Measurements from ENCODE around the gene RHEB.

The RHEB gene

DNA sequence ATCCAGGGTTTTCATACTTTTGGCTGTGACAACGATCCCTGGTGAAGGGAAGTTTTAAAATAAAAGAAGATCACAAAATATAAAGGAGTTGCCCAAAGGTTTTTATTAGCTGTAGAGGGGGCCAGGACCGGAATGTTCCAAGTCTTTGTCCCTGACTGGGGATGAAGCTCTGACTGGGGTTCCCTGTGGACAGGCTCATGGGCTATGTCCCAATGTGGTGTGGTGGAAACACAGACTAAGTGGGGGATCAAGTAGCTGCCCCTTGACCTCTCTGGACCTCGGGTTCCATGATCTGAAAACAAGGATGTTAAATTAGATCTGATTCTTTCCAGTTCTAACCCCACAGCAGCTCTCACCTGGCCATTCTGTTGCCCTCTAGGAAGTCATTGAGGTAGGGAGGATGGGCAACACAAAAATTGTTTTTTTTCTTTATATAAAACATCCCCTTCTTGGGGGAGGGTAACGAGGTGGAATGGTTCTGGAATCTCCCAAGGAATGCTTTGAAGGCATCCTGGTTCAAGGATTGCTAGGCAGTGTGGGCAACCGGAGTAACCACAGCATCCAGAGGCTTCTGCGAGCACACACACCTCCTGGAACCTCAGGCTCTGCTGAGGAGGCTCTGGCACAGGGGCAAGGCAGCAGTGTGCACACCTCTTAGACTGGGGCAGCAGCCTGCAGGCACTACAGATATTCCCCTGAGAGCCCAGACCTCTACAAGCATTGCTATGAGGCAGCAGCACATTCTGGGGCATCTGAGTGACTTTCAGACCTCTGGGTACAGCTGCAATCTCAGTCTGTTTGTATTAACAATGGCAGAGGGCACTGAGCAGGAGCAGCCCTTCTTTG lies 58.4 kb downstream of the RHEB start:
- Histone ChIP-seq H3K4me1 (ENCODE audit: insufficient read depth, low read length) (peaks cover 19% of the 10 kb centered on the region), H3K9ac (ENCODE audit: low read depth, low read length) (no peak overlapping the region), H3K9me3 (ENCODE audit: control insufficient read depth, insufficient read depth, low read length) (peaks cover 31% of the 10 kb centered on the region), H3K36me3 (ENCODE audit: insufficient read depth, low read length) (peaks cover 11% of the 10 kb centered on the region; the same call in 1 of the 2 replicates)

DNA sequence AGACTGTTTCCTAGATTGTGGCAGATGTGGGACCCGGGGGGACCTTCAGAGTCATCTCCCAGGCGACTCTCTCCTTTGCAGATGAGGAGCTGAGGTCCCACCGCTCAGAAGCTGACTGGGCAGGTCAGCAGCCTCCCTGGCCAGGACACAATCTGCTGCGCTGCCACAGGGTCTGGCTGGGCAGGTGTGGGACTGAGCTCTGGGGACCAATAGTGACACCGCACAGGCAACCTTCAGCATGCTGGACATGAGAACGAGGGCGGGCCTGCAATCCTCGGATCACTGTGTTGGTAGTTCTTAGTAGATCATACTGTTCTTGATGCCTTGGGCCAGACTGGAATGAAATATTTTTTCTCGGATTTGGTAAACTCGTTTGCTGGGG lies 59.2 kb downstream of the RHEB start:
- Histone ChIP-seq H3K4me1 (ENCODE audit: insufficient read depth, low read length) (peaks cover 22% of the 10 kb centered on the region), H3K9me3 (ENCODE audit: control insufficient read depth, insufficient read depth, low read length) (peaks cover 31% of the 10 kb centered on the region), H3K36me3 (ENCODE audit: insufficient read depth, low read length) (peaks cover 7% of the 10 kb centered on the region; the same call in 1 of the 2 replicates), H3K9ac (ENCODE audit: low read depth, low read length) (no peak overlapping the region)

DNA sequence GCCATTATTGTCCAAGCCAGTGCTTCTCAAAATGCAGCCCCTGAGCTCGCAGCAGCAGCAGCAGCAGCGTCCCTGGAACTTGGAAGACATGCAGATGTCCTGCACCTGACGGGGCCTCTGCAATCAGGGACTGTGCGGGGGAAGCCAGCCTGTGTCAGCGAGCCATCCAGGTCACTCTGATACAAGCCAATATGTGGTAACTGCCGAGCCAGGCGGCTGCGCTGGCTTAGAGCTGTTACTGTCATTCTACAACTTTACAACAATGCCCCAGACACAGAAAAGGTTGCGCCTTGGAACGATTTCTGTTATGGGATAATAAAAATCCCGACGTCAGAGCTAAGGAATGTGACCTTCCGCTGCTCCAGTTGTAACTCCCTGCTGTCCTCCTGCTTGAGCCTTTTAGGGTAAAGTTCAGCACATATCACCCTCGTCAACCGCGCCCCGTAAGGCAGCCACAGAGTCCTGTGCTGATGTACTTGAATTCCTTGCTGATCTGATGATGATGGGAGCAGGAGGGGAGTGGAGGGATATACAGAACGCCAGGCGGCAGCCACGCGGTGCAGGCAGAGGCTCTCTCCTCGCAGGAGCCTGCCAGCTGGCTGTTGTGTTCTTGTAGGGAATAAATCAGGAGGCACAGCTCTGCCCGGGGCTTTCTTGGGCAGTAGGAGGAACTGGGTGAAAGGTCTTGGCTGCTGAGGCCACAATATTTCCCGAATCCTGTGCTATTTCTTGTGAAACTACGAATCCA lies 59.8 kb downstream of the RHEB start:
- peaks cover 3% of the 10 kb centered on the region; the same call in 1 of the 2 replicates for H3K36me3 ChIP-seq (ENCODE audit: insufficient read depth, low read length)
- H3K4me1 ChIP-seq (ENCODE audit: insufficient read depth, low read length): peaks cover 22% of the 10 kb centered on the region
- peaks cover 29% of the 10 kb centered on the region for H3K9me3 ChIP-seq (ENCODE audit: control insufficient read depth, insufficient read depth, low read length)
- H3K9ac ChIP-seq (ENCODE audit: low read depth, low read length): no peak overlapping the region

DNA sequence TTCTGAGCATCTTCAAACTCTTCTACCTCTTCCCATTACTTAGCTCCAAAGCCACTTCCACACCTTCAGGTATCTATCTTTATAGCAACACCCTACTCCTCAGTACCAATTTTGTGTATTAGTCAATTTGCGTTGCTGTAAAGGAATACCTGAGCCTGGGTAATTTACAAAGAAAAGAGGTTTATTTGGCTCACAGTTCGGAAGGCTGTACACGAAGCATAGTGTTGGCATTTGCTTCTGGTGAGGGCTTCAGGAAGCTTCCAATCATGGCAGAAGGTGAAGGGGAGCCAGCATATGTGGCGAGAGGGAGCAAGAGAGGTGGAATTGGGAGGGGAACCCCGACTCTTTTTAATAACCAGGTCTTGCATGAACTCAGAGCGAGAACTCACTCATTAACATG lies 62.2 kb downstream of the RHEB start:
- H3K4me1 ChIP-seq (ENCODE audit: insufficient read depth, low read length): peaks cover 30% of the 10 kb centered on the region
- H3K9me3 ChIP-seq (ENCODE audit: control insufficient read depth, insufficient read depth, low read length): peaks cover 12% of the 10 kb centered on the region; the same call in 1 of the 2 replicates
- no peak overlapping the region for H3K9ac ChIP-seq (ENCODE audit: low read depth, low read length)
- H3K36me3 ChIP-seq (ENCODE audit: insufficient read depth, low read length): no peaks in the 10 kb centered on the region

DNA sequence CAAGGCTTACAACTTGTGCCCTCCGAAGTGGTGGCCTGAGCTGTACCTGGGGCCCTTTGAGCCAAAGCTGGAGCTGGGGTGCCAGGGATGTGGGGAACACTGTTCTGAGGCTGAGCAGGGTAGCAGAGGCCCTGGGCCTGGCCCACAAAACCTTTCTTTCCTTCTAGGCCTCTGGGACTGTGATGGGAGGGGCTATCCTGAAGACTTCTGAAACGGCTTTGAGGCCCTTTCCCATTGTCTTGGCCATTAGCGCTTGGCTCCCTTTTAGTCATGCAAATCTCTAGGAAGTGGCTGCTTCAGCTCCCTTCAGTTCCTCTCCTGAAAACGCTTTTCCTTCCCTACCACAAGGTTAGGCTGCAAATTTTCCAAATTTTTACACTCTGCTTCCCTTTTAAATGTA lies 62.9 kb downstream of the RHEB start:
- Histone ChIP-seq H3K9ac (ENCODE audit: low read depth, low read length) (no peak overlapping the region), H3K36me3 (ENCODE audit: insufficient read depth, low read length) (no peaks in the 10 kb centered on the region), H3K4me1 (ENCODE audit: insufficient read depth, low read length) (peaks cover 30% of the 10 kb centered on the region), H3K9me3 (ENCODE audit: control insufficient read depth, insufficient read depth, low read length) (peaks cover 6% of the 10 kb centered on the region; the same call in 1 of the 2 replicates)

DNA sequence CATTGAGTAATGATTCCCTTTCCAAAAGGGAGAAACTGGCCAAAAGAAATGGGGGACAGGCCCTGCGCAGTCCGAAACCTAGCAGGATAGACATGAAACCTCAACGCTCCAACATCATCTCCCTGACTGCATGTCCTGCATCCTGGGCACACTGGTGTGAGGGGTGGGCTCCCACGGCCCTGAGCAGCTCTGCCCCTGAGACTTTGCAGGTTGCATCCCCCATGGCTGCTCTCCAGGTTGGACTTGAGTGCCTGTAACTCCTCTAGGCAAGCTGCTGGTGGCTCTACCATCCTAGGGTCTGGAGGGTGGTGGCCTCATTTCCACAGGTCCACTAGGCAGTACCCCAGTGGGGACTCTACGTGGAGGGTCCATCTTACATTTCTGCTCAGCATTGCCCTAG lies 63.4 kb downstream of the RHEB start:
- Histone ChIP-seq H3K9ac (ENCODE audit: low read depth, low read length) (no peak overlapping the region), H3K4me1 (ENCODE audit: insufficient read depth, low read length) (peaks cover 30% of the 10 kb centered on the region), H3K36me3 (ENCODE audit: insufficient read depth, low read length) (no peaks in the 10 kb centered on the region), H3K9me3 (ENCODE audit: control insufficient read depth, insufficient read depth, low read length) (peaks cover 6% of the 10 kb centered on the region; the same call in 1 of the 2 replicates)

DNA sequence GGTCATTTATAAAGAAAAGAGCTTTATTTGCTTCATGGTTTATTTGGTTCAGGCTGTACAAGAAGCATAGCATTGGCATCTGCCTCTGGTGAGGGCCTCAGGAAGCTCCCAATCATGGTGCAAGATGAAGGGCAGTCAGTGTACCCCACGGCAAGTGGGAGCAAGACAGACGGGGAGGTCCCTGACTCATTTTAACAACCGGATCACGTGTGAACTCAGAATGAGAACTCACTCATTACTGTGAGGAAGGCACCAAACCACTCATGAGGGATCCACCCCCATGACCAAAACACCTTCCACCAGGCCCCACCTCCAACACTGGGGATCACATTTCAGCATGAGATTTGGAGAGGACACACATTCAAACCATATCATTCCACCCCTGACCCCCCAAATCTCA lies 64.0 kb downstream of the RHEB start:
- peaks cover 30% of the 10 kb centered on the region for H3K4me1 ChIP-seq (ENCODE audit: insufficient read depth, low read length)
- no peak overlapping the region for H3K9ac ChIP-seq (ENCODE audit: low read depth, low read length)
- no peaks in the 10 kb centered on the region for H3K36me3 ChIP-seq (ENCODE audit: insufficient read depth, low read length)
- peaks cover 6% of the 10 kb centered on the region; the same call in 1 of the 2 replicates for H3K9me3 ChIP-seq (ENCODE audit: control insufficient read depth, insufficient read depth, low read length)

DNA sequence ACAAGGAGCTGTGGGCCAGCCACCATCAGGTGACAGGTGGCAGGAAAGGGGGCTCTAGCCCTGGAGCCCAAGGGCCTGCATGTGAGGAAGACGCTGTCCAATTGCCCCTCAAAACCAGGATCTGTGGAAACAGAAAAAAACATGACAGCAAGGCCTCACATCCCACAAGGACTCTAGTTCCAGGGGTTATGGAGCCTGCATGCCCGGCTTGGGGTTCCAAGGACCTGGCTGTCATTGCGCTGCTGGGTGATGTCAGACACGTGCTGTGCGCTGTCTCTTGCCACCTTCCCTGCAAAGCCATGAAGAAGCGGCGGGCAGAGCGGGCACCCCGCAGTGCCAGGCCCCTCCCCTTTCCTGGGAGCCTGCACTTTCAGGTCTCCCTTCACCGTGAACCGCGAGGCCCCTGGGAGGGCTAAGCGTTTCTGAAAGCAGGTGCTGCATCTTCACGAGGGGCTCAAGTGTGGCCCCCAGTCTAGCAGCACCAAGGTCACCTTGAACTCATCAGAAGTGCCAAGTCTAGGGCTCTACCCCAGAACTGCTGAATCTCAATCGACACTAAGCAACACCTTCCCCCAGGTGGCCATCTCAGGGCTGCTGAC lies 64.7 kb downstream of the RHEB start:
- no peak overlapping the region for H3K9ac ChIP-seq (ENCODE audit: low read depth, low read length)
- peaks cover 30% of the 10 kb centered on the region for H3K4me1 ChIP-seq (ENCODE audit: insufficient read depth, low read length)
- peaks cover 6% of the 10 kb centered on the region; the same call in 1 of the 2 replicates for H3K9me3 ChIP-seq (ENCODE audit: control insufficient read depth, insufficient read depth, low read length)
- no peaks in the 10 kb centered on the region for H3K36me3 ChIP-seq (ENCODE audit: insufficient read depth, low read length)

DNA sequence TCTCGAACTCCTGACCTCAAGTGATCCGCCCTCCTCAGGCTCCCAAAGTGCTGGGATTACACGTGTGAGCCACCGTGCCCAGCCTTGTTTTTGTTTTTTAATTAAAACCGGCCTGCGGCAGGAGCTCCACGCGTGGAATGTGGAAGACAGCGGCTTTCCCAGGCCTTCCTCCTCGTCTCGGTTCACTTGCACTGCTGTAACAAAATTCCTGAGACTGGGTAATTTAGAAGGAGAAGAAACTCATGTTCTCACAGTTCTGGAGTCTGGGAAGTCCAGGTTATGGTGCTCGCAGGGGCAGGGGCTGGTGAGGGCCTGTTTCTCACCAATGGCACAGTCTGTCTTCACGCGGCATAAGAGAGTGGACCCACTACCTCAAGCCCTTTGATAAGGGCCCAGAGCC lies 65.4 kb downstream of the RHEB start:
- no peaks in the 10 kb centered on the region for H3K36me3 ChIP-seq (ENCODE audit: insufficient read depth, low read length)
- H3K9me3 ChIP-seq (ENCODE audit: control insufficient read depth, insufficient read depth, low read length): peaks cover 6% of the 10 kb centered on the region; the same call in 1 of the 2 replicates
- no peak overlapping the region for H3K9ac ChIP-seq (ENCODE audit: low read depth, low read length)
- peaks cover 22% of the 10 kb centered on the region for H3K4me1 ChIP-seq (ENCODE audit: insufficient read depth, low read length)

DNA sequence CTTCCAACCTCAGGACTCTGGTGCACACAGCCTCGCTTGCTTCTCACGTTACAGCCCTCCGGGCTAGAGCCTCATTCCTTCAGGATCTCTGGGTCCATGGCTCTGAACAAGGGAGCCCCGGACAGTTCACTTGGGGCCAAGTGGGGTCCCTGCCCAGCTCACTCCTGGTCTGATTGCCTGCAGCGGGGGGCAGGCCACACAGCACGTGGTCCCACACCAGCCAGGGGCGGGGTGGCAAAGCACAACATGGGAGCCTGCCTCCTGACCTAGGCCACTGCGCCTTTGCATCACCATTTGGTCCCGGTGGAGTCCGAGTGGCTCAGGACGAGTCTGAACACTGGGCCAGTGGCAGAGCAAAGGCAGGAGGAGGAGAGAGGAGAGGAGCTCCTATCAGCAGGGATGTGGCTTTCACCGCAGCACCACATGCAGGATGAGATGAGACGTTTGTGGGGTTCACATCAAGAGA lies 66.3 kb downstream of the RHEB start:
- peaks cover 20% of the 10 kb centered on the region for H3K4me1 ChIP-seq (ENCODE audit: insufficient read depth, low read length)
- H3K9ac ChIP-seq (ENCODE audit: low read depth, low read length): no peak overlapping the region
- H3K36me3 ChIP-seq (ENCODE audit: insufficient read depth, low read length): no peaks in the 10 kb centered on the region
- H3K9me3 ChIP-seq (ENCODE audit: control insufficient read depth, insufficient read depth, low read length): peaks cover 6% of the 10 kb centered on the region; the same call in 1 of the 2 replicates

DNA sequence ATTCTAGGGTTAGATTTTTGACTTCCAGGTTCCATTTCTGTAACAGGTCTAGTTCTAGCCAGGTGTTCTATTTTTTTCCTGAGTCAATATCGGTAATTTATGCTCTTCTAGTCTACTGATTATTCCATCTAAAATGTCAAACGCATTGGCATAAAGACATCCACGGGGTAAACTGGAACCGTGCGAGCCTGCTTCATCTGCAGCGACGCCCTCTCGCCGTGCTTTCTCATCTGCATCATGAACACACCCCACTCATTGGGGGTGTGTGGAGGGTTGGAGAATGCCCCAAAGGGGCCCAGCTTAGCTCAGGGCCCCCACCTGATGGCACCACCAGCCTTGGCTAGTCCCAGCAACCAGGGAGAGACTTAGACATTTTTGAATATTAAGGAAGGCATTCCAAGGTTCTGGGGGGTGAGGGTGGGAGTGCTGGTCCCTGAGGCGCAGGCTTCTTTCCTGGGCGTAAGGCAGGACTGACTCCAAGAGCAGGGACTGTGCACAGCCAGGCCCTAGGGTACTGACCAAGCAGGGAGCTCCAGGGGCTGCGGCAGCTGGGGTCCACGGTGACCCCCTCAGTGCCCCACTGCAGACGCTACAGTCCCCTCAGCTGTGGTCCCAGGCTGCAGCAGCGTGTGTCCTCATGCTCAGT lies 66.9 kb downstream of the RHEB start:
- no peak overlapping the region for H3K9ac ChIP-seq (ENCODE audit: low read depth, low read length)
- H3K9me3 ChIP-seq (ENCODE audit: control insufficient read depth, insufficient read depth, low read length): peaks cover 6% of the 10 kb centered on the region; the same call in 1 of the 2 replicates
- no peaks in the 10 kb centered on the region for H3K36me3 ChIP-seq (ENCODE audit: insufficient read depth, low read length)

DNA sequence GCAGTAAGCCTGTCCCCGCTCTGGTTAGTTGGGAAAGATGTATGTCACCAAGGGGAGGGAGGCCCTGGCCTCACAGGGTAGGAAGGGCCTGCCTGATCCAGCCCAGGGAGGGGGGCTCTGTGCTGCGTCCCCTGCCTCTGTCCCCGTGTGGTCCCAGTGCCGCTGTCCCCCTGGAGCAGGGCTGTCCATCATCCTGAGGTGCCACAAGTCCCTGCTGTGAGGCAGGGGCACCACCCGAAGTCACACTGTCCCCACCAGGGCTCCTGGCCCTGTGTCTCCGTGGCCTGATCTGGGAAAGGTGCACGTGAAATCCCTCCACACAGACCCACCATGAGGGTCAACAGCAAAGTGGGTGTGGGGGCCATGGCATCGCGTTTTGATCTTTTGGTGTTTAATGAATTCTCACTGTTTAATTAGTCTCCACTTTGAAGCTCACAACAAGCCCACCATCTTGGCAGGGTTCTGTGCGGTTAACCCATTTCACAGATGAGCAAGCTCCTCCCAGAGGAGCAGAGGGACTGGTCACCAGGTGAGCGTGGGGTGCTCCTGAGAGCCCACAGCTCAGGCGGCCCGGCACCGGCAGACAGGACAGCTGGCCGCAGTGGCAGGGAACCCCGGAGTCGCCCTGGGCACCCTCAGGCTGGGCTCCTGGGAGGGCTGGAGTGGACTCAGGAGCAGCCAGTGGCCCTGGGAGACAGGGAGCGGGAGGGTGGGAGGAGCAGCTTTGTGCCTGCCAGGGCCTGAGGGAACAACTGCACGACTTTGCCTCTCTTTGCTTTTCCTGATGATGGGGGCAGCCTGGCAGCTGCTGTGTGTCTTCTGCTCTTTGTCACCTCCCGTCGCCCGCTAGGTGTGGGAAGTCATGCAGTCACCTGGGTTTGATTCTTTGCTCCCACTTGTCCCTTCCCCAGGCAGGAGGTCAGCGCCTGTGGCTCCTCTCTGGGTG lies 67.8 kb downstream of the RHEB start:
- Histone ChIP-seq H3K9me3 (ENCODE audit: control insufficient read depth, insufficient read depth, low read length) (no peaks in the 10 kb centered on the region; the same call in 1 of the 2 replicates), H3K36me3 (ENCODE audit: insufficient read depth, low read length) (no peaks in the 10 kb centered on the region), H3K4me1 (ENCODE audit: insufficient read depth, low read length) (peaks cover 15% of the 10 kb centered on the region), H3K9ac (ENCODE audit: low read depth, low read length) (no peak overlapping the region)

More for the DNA sequence above, 66.9 kb downstream of the RHEB start:
- peaks cover 20% of the 10 kb centered on the region for H3K4me1 ChIP-seq (ENCODE audit: insufficient read depth, low read length)

DNA sequence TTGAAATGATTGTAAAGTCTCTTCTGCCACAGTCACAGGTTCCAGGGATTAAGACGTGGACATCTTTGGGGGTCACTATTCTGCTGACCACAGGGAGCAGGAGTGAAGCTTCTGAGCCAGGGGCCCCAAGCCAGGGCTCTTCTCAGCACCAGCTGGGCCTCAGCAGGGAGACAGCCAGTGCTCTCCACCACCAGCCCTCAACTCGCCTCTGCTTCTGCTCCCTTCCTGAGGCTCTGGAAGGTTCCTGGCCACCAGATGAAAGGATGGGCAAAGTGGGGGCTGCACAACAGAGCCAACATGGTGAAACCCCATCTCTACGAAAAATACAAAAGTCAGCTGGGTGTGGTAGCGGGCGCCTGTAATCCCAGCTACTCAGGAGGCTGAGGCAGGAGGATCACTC lies 68.5 kb downstream of the RHEB start:
- Histone ChIP-seq H3K9ac (ENCODE audit: low read depth, low read length) (no peak overlapping the region), H3K36me3 (ENCODE audit: insufficient read depth, low read length) (no peaks in the 10 kb centered on the region), H3K4me1 (ENCODE audit: insufficient read depth, low read length) (peaks cover 9% of the 10 kb centered on the region), H3K9me3 (ENCODE audit: control insufficient read depth, insufficient read depth, low read length) (no peaks in the 10 kb centered on the region)
